A549 (cell line): ENCODE measurements around the gene ALDH1L1. TPM values are rescaled to one million over a fixed set of nuclear protein-coding genes. Genes with fewer than 3 reads are reported as not detected.

ENCODE experiments used
- ATAC-seq, 2 experiments: fragments of 200-7000 bp in 1 of 2; fragments of >200 bp in 1 of 2; cut with Nextera tagmentation in 1 of 2; cut with Tn5 transposase in 1 of 2; 3 replicates each; pipeline versions ENCODE4 v1.8.0 to v1.9.1; 2018 to 2020; ENCODE audit warnings: mild to moderate bottlenecking in 1 of 2, moderate library complexity in 1 of 2
- CTCF ChIA-PET: fragments of 300-600 bp; sonication (Branson Sonifier 250); formaldehyde crosslinking; extraction: SDS; loops from one replicate; lab custom pipeline; 2021; ENCODE audit warnings: antibody characterized with exemption, inconsistent platforms; lab: Yijun Ruan, JAX
- POLR2A ChIA-PET: fragments of 350-600 bp; formaldehyde crosslinking; extraction: SDS; loops from one replicate; lab custom pipeline; 2021; ENCODE audit warnings: antibody characterized with exemption, inconsistent platforms; lab: Yijun Ruan, JAX
- DNase-seq, 2 experiments: peaks; one replicate each; pipeline versions ENCODE4 v3.0.0 to v3.0.0-alpha.2; 2011 to 2016; ENCODE audit warnings: low read depth in 1 of 2, low spot score in 1 of 2
- FAIRE-seq: peaks from 2 replicates; lab custom pipeline; 2011; peaks lifted over from hg19 to GRCh38; lab: Jason Lieb, UNC
- H3K27ac ChIP-seq, 2 experiments: fragments of >200 bp; sonication (Bioruptor Twin); formaldehyde crosslinking; 3 replicates each; pipeline ENCODE4 v1.5.1; 2016 to 2017
- H3K4me1 ChIP-seq: fragments of >200 bp; sonication (Bioruptor Twin); formaldehyde crosslinking; 3 replicates; pipeline ENCODE4 v1.6.1; 2016
- H3K4me2 ChIP-seq: fragments of >200 bp; sonication (Bioruptor Twin); formaldehyde crosslinking; 3 replicates; pipeline ENCODE4 v1.6.1; 2016
- H3K4me3 ChIP-seq: fragments of >200 bp; sonication (Bioruptor Twin); formaldehyde crosslinking; 3 replicates; pipeline ENCODE4 v1.5.1; 2016
- H3K9me3 ChIP-seq: fragments of >200 bp; sonication (Bioruptor Twin); formaldehyde crosslinking; 3 replicates; pipeline ENCODE4 v1.6.1; 2016
- CBX8 ChIP-seq: fragments of 200-600 bp; sonication (generic); IDR thresholded peaks from 2 replicates; pipeline ENCODE4 v1.6.1; 2016
- CEBPB ChIP-seq, 2 experiments: fragments of >200 bp in 1 of 2; sonication (Bioruptor Twin) in 1 of 2; formaldehyde crosslinking in 1 of 2; IDR thresholded peaks; 2 replicates each; pipeline ENCODE4 v1.6.1; 2012 to 2016
- CHD4 ChIP-seq: fragments of 200-600 bp; sonication (generic); IDR thresholded peaks from 2 replicates; pipeline ENCODE4 v1.6.1; 2016; ENCODE audit warnings: antibody characterized with exemption, mild to moderate bottlenecking, borderline replicate concordance
- CTCF ChIP-seq: fragments of >200 bp; sonication (Bioruptor Twin); formaldehyde crosslinking; IDR thresholded peaks from 3 replicates; pipeline ENCODE4 v1.5.1; 2016
- E2F6 ChIP-seq: IDR thresholded peaks from 2 replicates; pipeline ENCODE4 v1.6.1; 2012; ENCODE audit warnings: low read depth, borderline replicate concordance
- EHF ChIP-seq: fragments of 250-450 bp; sonication (Bioruptor Pico); IDR thresholded peaks from 2 replicates; pipeline ENCODE4 v1.5.0; 2020; ENCODE audit warnings: mild to moderate bottlenecking
- EHMT2 ChIP-seq: fragments of 200-600 bp; sonication (generic); IDR thresholded peaks from 2 replicates; pipeline ENCODE4 v1.6.1; 2016; ENCODE audit warnings: antibody characterized with exemption, low read depth, mild to moderate bottlenecking, moderate library complexity
- ELK1 ChIP-seq: fragments of 150-350 bp; IDR thresholded peaks from 2 replicates; pipeline ENCODE4 v1.6.1; 2014; ENCODE audit warnings: low read depth, mild to moderate bottlenecking, low read length
- EP300 ChIP-seq, 2 experiments: fragments of >200 bp; sonication (Bioruptor Twin); formaldehyde crosslinking; IDR thresholded peaks; 2 replicates in 1 of 2; 3 replicates in 1 of 2; pipeline ENCODE4 v1.6.1; 2016 to 2017
- GATA3 ChIP-seq: IDR thresholded peaks from 2 replicates; pipeline ENCODE4 v1.6.1; 2012; ENCODE audit warnings: borderline replicate concordance
- HES2 ChIP-seq: fragments of >200 bp; sonication (Bioruptor Twin); formaldehyde crosslinking; IDR thresholded peaks from 2 replicates; pipeline ENCODE4 v1.6.1; 2016
- HMGXB4 ChIP-seq: fragments of 250-450 bp; sonication (Bioruptor Pico); IDR thresholded peaks from 2 replicates; pipeline ENCODE4 v1.5.0; 2021; ENCODE audit warnings: mild to moderate bottlenecking, moderate library complexity, borderline replicate concordance
- JUN ChIP-seq, 2 experiments: fragments of >200 bp; sonication (Bioruptor Twin); formaldehyde crosslinking; IDR thresholded peaks; 2 replicates in 1 of 2; 3 replicates in 1 of 2; pipeline ENCODE4 v1.6.1; 2016 to 2017
- JUNB ChIP-seq: fragments of >200 bp; sonication (Bioruptor Twin); formaldehyde crosslinking; IDR thresholded peaks from 2 replicates; pipeline ENCODE4 v1.6.1; 2016
- KDM5A ChIP-seq: fragments of 200-600 bp; sonication (generic); IDR thresholded peaks from 2 replicates; pipeline ENCODE4 v1.6.1; 2016; ENCODE audit warnings: antibody characterized with exemption, mild to moderate bottlenecking
- MAFK ChIP-seq: fragments of 450-650 bp; IDR thresholded peaks from 2 replicates; pipeline ENCODE4 v1.6.1; 2014; ENCODE audit not compliant: partially characterized antibody
- MAX ChIP-seq: IDR thresholded peaks from 2 replicates; pipeline ENCODE4 v1.6.1; 2012
- MAZ ChIP-seq: fragments of 150-350 bp; IDR thresholded peaks from 2 replicates; pipeline ENCODE4 v1.6.1; 2014; ENCODE audit warnings: antibody characterized with exemption, low read depth, low read length, borderline replicate concordance
- NFE2L2 ChIP-seq: fragments of 150-350 bp; conservative IDR thresholded peaks from 2 replicates; pipeline ENCODE4 v1.6.1; 2014; ENCODE audit warnings: low read length
- NPAS2 ChIP-seq: fragments of 250-450 bp; sonication (Bioruptor Pico); IDR thresholded peaks from 2 replicates; pipeline ENCODE4 v1.8.0; 2022; ENCODE audit warnings: mild to moderate bottlenecking, moderate library complexity, borderline replicate concordance
- NR3C1 ChIP-seq: fragments of >200 bp; sonication (Bioruptor Twin); formaldehyde crosslinking; IDR thresholded peaks from 3 replicates; pipeline ENCODE4 v1.6.1; 2017
- PHF8 ChIP-seq: fragments of 200-600 bp; sonication (generic); IDR thresholded peaks from 2 replicates; pipeline ENCODE4 v1.6.1; 2016; ENCODE audit warnings: low read depth, mild to moderate bottlenecking, antibody characterized with exemption, moderate library complexity, borderline replicate concordance
- POLR2AphosphoS2 ChIP-seq: conservative IDR thresholded peaks from 2 replicates; pipeline ENCODE4 v1.6.1; 2012; ENCODE audit warnings: low read length, improper control_type of control experiment, inconsistent platforms
- RCOR1 ChIP-seq: fragments of 150-350 bp; IDR thresholded peaks from 2 replicates; pipeline ENCODE4 v1.6.1; 2014; ENCODE audit warnings: antibody characterized with exemption, low read length, low read depth
- RFX5 ChIP-seq: fragments of 450-650 bp; IDR thresholded peaks from 2 replicates; pipeline ENCODE4 v1.7.1; 2014; ENCODE audit warnings: antibody characterized with exemption, mild to moderate bottlenecking, moderate library complexity
- RNF2 ChIP-seq: fragments of 200-600 bp; sonication (generic); IDR thresholded peaks from 2 replicates; pipeline ENCODE4 v1.6.1; 2016; ENCODE audit warnings: low read depth, mild to moderate bottlenecking, antibody characterized with exemption, moderate library complexity, borderline replicate concordance
- SMC3 ChIP-seq: fragments of >200 bp; sonication (Bioruptor Twin); formaldehyde crosslinking; IDR thresholded peaks from 3 replicates; pipeline ENCODE4 v1.6.1; 2018; ENCODE audit warnings: inconsistent platforms
- ZC3H11A ChIP-seq: fragments of 450-650 bp; IDR thresholded peaks from 2 replicates; pipeline ENCODE4 v1.6.1; 2014; ENCODE audit warnings: antibody characterized with exemption, mild to moderate bottlenecking
- ZNF302 ChIP-seq: fragments of 250-450 bp; sonication (Bioruptor Pico); IDR thresholded peaks from 2 replicates; pipeline ENCODE4 v1.9.0; 2021; ENCODE audit warnings: inconsistent platforms, mild to moderate bottlenecking, moderate library complexity
- WGBS: methylation state at CpG from one replicate; pipeline ENCODE4 v1.1.6; 2017; ENCODE audit errors: missing lambda C conversion rate; 5-methylcytosine and 5-hydroxymethylcytosine counted together
- polyA plus RNA-seq, 4 experiments: library from polyadenylated mRNA; depleted of rRNA in 3 of 4; stranded (reverse); fragments of >200 nt; fragmentation: RNase III in 1 of 4; extraction: RNeasy Plus Mini Kit Qiagen cat#74134 plus additional on column Dnase treatment in 1 of 4; gene quantifications; 2 replicates in 3 of 4; 3 replicates in 1 of 4; pipeline ENCODE4 v1.2.3, GENCODE V29; 2011 to 2017

The ALDH1L1 gene
- polyA plus RNA-seq, 2 of the 4 experiments (the other 2 are of a cell fraction): 0.14 to 0.18 TPM

GRCh38 chr3:126125781-126126251 lies 54.6 kb downstream of the ALDH1L1 start:
- TF ChIP-seq HMGXB4 (CRISPR knock-in tag) (no peak), RNF2 (no peak), E2F6 (no peak), EP300 (IDR thresholded peaks at IDR 0.05) (no peak), EHF (CRISPR knock-in tag) (no peak), ELK1 (no peak), MAX (no peak), RFX5 (no peak), CHD4 (no peak), MAFK (no peak), PHF8 (no peak), HES2 (no peak), ZNF302 (CRISPR knock-in tag) (no peak), JUNB (no peak), NFE2L2 (no peak), CEBPB (IDR thresholded peaks at IDR 0.05) (no peak), EHMT2 (no peak), KDM5A (no peak), MAZ (no peak)
- DNase-seq: no peak
- ChIA-PET CTCF (interaction anchor here (1.5 to 7.9 kb wide), 2 partner anchors 7 to 263 kb away, joined by 4 to 60 read pairs; no protein-coding TSS in a partner anchor), POLR2A (no interaction called here)
- no peaks in the 10 kb centered on the region for H3K4me1 ChIP-seq
- H3K4me3 ChIP-seq: no peak overlapping the region
- no peak for ATAC-seq
- H3K9me3 ChIP-seq: no peaks in the 10 kb centered on the region
- FAIRE-seq: no peak
- H3K4me2 ChIP-seq: no peak overlapping the region
- WGBS: 80% methylated on average over 1 of the region's 2 CpGs
- H3K27ac ChIP-seq: no peak overlapping the region

- H3K4me3 ChIP-seq: no peak overlapping the region
These were observed 55.0 kb downstream of the ALDH1L1 start for GRCh38 chr3:126125341-126125740.

More at GRCh38 chr3:126125341-126125740, 55.0 kb downstream of the ALDH1L1 start:
- FAIRE-seq (no peak), ATAC-seq (no peak), DNase-seq (no peak)
- Histone ChIP-seq H3K9me3 (no peaks in the 10 kb centered on the region), H3K27ac (no peak overlapping the region), H3K4me1 (no peaks in the 10 kb centered on the region), H3K4me2 (no peak overlapping the region)
- TF ChIP-seq ZC3H11A (no peak), MAX (no peak), NR3C1 (no peak), GATA3 (no peak), CEBPB (IDR thresholded peaks at IDR 0.05) (no peak), HMGXB4 (CRISPR knock-in tag) (no peak), SMC3 (no peak), POLR2AphosphoS2 (no peak), CBX8 (no peak), NPAS2 (CRISPR knock-in tag) (no peak), NFE2L2 (no peak), JUN (IDR thresholded peaks at IDR 0.05) (no peak), CTCF (no peak), RCOR1 (no peak), KDM5A (no peak)
- CTCF ChIA-PET: interaction anchor here (1.2 to 7.9 kb wide), 3 partner anchors 8 to 263 kb away, joined by 4 to 60 read pairs (median 4); no protein-coding TSS in a partner anchor
- WGBS: 61% methylated on average over 4 of the region's 5 CpGs
- POLR2A ChIA-PET: no interaction called here
